OCI-LY3 (cell line): ENCODE measurements around the gene CYP26C1.

ENCODE experiments used
- H2AFZ ChIP-seq: fragments of 200-600, 300-600 bp; shearing (Covaris generic); 2 replicates; pipeline ENCODE4 v1.6.0; 2014; ENCODE audit warnings: antibody characterized with exemption, low read depth, low read length
- H3K27ac ChIP-seq: fragments of 200-600, 300-600 bp; sonication (generic); 2 replicates; pipeline ENCODE4 v1.5.1; 2014; ENCODE audit warnings: mild to moderate bottlenecking, low read length, moderate library complexity, mixed read lengths
- H3K27me3 ChIP-seq: fragments of 200-600, 300-600 bp; sonication (generic); 2 replicates; pipeline ENCODE4 v1.6.1; 2014; ENCODE audit warnings: low read depth, low read length, mixed read lengths
- H3K36me3 ChIP-seq: fragments of 200-600, 300-600 bp; sonication (generic); replicated peaks from 2 replicates; pipeline ENCODE3; 2014; ENCODE audit warnings: low read depth, low read length, mixed read lengths
- H3K4me1 ChIP-seq: fragments of 300-600, 200-600 bp; sonication (generic); 2 replicates; pipeline ENCODE4 v1.6.1; 2014; ENCODE audit warnings: low read length, mixed read lengths
- H3K4me2 ChIP-seq: fragments of 200-600, 300-600 bp; sonication (generic); 2 replicates; pipeline ENCODE4 v1.6.1; 2014; ENCODE audit warnings: low read length, mixed read lengths
- H3K4me3 ChIP-seq: fragments of 300-600, 200-600 bp; sonication (generic); 2 replicates; pipeline ENCODE4 v1.5.1; 2014; ENCODE audit warnings: antibody characterized with exemption, mild to moderate bottlenecking, low read length, moderate library complexity
- H3K79me2 ChIP-seq: fragments of 300-600, 200-600 bp; shearing (Covaris generic); 2 replicates; pipeline ENCODE4 v1.6.1; 2014; ENCODE audit warnings: mild to moderate bottlenecking, low read length, mixed read lengths
- H3K9ac ChIP-seq: fragments of 300-600, 200-600 bp; shearing (Covaris generic); 2 replicates; pipeline ENCODE4 v1.6.0; 2014; ENCODE audit warnings: mild to moderate bottlenecking, low read length, moderate library complexity
- H3K9me3 ChIP-seq: fragments of 200-600, 300-600 bp; shearing (Covaris generic); 2 replicates; pipeline ENCODE4 v1.6.1; 2014; ENCODE audit warnings: low read length, mixed read lengths; ENCODE audit not compliant: insufficient read depth
- H4K20me1 ChIP-seq: fragments of 200-600, 300-600 bp; sonication (generic); 2 replicates; pipeline ENCODE4 v1.6.1; 2016; ENCODE audit warnings: low read length, mixed read lengths; ENCODE audit not compliant: insufficient read depth
- EZH2phosphoT487 ChIP-seq: fragments of 200-600 bp; shearing (Covaris generic); IDR thresholded peaks from 2 replicates; pipeline ENCODE4 v1.6.1; 2018; ENCODE audit warnings: antibody characterized with exemption, mixed run types, low read depth
- TF ChIP-seq, protein P1 (sequence below): fragments of 200-600, 300-600 bp; sonication (generic); IDR thresholded peaks from 2 replicates; pipeline ENCODE4 v1.5.1; 2014; ENCODE audit warnings: antibody characterized with exemption, low read length, low read depth

The CYP26C1 gene

DNA sequence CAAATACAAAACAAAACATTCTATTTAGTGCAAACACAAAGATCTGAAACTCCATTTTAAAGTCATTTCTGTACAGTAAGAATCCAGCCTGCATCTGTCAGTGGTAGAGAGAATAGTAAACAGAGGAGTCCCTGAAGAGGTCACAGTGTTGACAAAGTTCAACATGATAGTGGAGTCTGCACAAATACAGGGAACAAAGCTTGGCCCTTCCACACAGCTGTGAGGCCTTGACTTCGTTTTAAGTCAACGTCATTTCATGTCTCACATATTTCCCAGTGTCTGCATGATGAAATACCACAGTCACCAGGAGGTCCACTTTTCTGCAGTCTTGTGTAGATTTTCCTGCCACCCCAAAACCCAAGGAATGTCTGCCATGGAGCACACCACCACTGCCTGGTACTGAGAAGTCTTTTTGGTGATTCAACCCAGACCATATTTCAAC is 46.1 kb downstream of the CYP26C1 start:
- H3K27me3 ChIP-seq: no peaks in the 10 kb centered on the region
- no peaks in the 10 kb centered on the region for H3K9me3 ChIP-seq
- H3K9ac ChIP-seq: no peak overlapping the region
- H3K4me2 ChIP-seq: no peak overlapping the region
- no peaks in the 10 kb centered on the region for H4K20me1 ChIP-seq
- no peaks in the 10 kb centered on the region for H3K36me3 ChIP-seq
- no peak for TF ChIP-seq EZH2phosphoT487
- TF ChIP-seq, protein P1, sequence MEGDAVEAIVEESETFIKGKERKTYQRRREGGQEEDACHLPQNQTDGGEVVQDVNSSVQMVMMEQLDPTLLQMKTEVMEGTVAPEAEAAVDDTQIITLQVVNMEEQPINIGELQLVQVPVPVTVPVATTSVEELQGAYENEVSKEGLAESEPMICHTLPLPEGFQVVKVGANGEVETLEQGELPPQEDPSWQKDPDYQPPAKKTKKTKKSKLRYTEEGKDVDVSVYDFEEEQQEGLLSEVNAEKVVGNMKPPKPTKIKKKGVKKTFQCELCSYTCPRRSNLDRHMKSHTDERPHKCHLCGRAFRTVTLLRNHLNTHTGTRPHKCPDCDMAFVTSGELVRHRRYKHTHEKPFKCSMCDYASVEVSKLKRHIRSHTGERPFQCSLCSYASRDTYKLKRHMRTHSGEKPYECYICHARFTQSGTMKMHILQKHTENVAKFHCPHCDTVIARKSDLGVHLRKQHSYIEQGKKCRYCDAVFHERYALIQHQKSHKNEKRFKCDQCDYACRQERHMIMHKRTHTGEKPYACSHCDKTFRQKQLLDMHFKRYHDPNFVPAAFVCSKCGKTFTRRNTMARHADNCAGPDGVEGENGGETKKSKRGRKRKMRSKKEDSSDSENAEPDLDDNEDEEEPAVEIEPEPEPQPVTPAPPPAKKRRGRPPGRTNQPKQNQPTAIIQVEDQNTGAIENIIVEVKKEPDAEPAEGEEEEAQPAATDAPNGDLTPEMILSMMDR: no peak
- H3K4me3 ChIP-seq: no peak overlapping the region
- no peak overlapping the region for H3K27ac ChIP-seq
- H3K79me2 ChIP-seq: no peaks in the 10 kb centered on the region
- peaks cover 17% of the 10 kb centered on the region for H3K4me1 ChIP-seq
- H2AFZ ChIP-seq: no peak overlapping the region

DNA sequence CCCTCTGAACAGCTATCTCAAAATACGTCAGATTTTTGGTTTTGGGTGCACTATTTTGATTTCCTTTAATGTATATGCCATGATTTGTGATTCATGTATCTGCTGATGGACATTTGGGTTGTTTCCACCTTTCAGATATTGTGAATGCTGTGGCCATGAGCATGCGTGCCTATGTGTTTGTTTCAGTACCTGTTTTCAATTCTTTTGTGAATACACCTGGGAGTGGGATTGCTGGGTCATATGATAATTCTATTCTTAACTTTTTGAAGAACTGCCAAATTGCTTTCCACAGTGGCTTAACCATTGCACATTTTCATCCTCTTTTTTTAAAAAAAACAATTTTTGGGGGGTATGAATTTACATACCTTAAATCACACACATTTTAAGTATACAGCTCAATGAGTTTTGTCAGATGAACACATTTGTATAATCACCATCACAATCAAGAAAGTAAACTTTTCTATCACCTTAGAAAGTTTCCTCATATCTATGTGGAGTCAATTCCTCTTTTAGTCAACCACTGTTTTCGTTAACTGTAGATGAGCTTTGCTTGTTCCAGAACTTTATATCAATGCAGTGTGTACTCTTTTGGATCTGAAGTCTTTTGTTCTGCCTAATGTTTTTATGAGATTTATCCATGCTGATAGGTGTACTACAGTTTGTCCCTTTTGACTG is 50.0 kb downstream of the CYP26C1 start:
- Histone ChIP-seq H3K36me3 (no peaks in the 10 kb centered on the region), H3K9me3 (no peaks in the 10 kb centered on the region), H2AFZ (no peak overlapping the region), H3K27ac (no peak overlapping the region), H3K4me2 (peak overlapping the region; percentile 24; the same call in 1 of the 2 replicates), H3K4me1 (peaks cover 20% of the 10 kb centered on the region), H3K27me3 (peaks cover 18% of the 10 kb centered on the region), H4K20me1 (no peaks in the 10 kb centered on the region), H3K4me3 (no peak overlapping the region), H3K9ac (no peak overlapping the region), H3K79me2 (no peaks in the 10 kb centered on the region)
- TF ChIP-seq EZH2phosphoT487: no peak
- TF ChIP-seq, protein P1: no peak

DNA sequence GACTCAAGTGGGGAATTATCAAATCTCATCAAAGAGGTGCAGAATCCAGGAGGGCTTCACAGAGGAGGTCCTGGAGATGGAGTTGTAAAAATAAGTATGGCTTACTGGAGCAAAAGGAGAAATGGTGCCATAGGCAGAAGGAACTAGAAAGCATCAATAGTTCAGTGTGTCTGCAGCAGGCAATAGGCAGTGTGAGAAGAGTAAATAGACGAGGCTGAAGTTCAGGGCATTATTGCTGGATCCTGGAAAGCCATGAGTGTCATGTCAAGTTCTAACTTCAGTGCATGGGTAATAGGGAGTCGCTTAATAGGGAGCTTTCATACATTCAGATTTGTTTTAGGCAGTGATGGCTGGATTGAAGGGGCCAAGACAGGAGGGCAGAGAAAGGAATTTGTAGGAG is 52.4 kb downstream of the CYP26C1 start:
- Histone ChIP-seq H3K36me3 (no peaks in the 10 kb centered on the region), H3K79me2 (no peaks in the 10 kb centered on the region), H3K27me3 (peaks cover 18% of the 10 kb centered on the region), H3K4me2 (no peak overlapping the region), H3K9me3 (no peaks in the 10 kb centered on the region), H2AFZ (no peak overlapping the region), H3K27ac (no peak overlapping the region), H3K4me1 (peaks cover 22% of the 10 kb centered on the region), H3K4me3 (no peak overlapping the region), H4K20me1 (no peaks in the 10 kb centered on the region), H3K9ac (no peak overlapping the region)
- TF ChIP-seq EZH2phosphoT487: no peak

DNA sequence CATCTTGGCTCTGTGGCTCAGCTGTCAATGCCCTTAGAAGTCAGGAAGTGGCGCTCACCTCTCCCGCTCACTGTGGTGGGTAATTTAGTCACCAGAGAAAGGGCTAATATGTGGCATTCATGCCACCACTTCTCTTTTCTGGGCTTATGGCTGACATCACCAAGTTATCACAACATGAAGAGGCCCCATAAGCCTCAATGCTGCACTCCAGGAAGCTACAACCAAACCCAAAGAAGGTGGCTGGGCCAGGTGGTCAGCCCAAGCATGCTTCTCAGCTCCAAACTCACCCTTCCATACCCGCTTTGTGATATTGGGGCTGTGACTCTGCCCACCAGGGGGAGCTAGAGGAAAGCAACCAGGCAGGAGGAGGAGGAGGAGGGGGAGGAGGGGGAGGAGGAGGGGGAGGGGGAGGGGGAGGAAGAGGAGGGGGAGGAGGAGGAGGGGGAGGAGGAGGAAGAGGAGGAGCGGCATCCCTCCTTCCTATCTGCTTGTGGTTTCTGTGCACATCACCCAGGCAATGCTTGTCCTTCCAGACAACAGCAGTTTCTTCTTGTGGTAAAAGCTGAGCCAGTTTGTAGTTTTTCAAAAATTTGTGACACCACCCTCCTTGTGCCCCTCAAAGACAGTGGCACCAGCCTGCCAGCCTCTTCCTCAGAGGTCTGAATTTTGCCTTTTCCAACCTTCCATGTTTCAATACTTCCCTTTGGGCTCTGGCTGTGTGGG is 55.2 kb downstream of the CYP26C1 start:
- H3K79me2 ChIP-seq: no peaks in the 10 kb centered on the region
- H4K20me1 ChIP-seq: no peaks in the 10 kb centered on the region
- H3K4me1 ChIP-seq: peaks cover 11% of the 10 kb centered on the region
- no peak for TF ChIP-seq EZH2phosphoT487
- TF ChIP-seq, protein P1: peak; percentile 55
- H3K27me3 ChIP-seq: peaks cover 18% of the 10 kb centered on the region
- H3K27ac ChIP-seq: no peak overlapping the region
- 0 out of 2 replicates have a peak overlapping the region, but pooled peaks have one; percentile 36 for H3K9ac ChIP-seq
- H3K4me2 ChIP-seq: peak overlapping the region; percentile 51
- no peaks in the 10 kb centered on the region for H3K9me3 ChIP-seq
- H3K36me3 ChIP-seq: no peaks in the 10 kb centered on the region
- 0 out of 2 replicates have a peak overlapping the region, but pooled peaks have one; percentile 54 for H2AFZ ChIP-seq
- no peak overlapping the region for H3K4me3 ChIP-seq
